AG04450 (cell line): Measurements from ENCODE around the gene NTM. TPM values are rescaled to one million over a fixed set of nuclear protein-coding genes. Genes with fewer than 3 reads are reported as not detected.

Source experiments
- CTCF ChIA-PET: fragments of 300-600, 350-600 bp; formaldehyde crosslinking; extraction: SDS; loops from one replicate; lab custom pipeline; 2022; ENCODE audit warnings: antibody characterized with exemption, inconsistent platforms; lab: Charles Lee
- POLR2A ChIA-PET: fragments of 350-600 bp; formaldehyde crosslinking; extraction: SDS; loops from one replicate; lab custom pipeline; 2021; ENCODE audit warnings: antibody characterized with exemption, inconsistent platforms; lab: Yijun Ruan, JAX
- DNase-seq: peaks from one replicate; pipeline ENCODE4 v3.0.0-alpha.2; 2011; ENCODE audit warnings: low read depth, low spot score
- H3K27ac ChIP-seq: one replicate; pipeline ENCODE4 v1.5.1; 2012; ENCODE audit warnings: low read depth, low read length, control low read depth
- H3K27me3 ChIP-seq: one replicate; pipeline ENCODE4 v1.6.0; 2012; ENCODE audit warnings: low read length; ENCODE audit not compliant: control insufficient read depth, insufficient read depth
- H3K4me3 ChIP-seq: 2 replicates; pipeline ENCODE4 v1.5.1; 2011; ENCODE audit warnings: mild to moderate bottlenecking, low read depth, low read length, control low read depth
- H3K9me3 ChIP-seq: 2 replicates; pipeline ENCODE4 v1.5.1; 2012; ENCODE audit warnings: low read length; ENCODE audit not compliant: control insufficient read depth, insufficient read depth
- polyA plus RNA-seq: library from polyadenylated mRNA; depleted of rRNA; stranded (reverse); fragments of >200 nt; gene quantifications from 2 replicates; pipeline ENCODE4 v1.2.3, GENCODE V29; 2011
- TF ChIP-seq, protein P1 (sequence below): IDR thresholded peaks from 2 replicates; pipeline ENCODE4 v1.5.1; 2011; ENCODE audit warnings: low read depth, low read length, control low read depth, inconsistent platforms

NTM gene
- polyA plus RNA-seq, 1 experiment: 26.9 TPM

DNA sequence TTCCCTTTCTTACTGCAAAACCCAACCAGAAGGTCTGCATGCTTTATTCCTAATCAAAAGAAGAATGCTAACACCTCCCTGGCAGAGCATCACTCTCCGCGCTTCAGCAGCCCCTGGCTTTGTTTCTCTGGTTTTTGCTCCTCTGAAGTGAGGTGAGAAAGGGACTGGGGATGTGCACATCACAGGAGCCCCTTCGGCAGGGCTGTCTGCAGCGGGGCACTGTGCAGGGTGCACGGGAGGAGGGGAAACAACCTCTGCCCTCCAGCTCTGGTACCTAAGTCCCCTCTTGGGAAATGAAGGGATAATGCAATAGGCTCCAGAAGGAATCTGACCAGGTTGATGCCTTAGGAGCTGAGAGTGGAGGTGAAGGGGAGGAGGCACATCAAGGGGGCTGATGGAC, 312.7 kb downstream of the NTM start:
- Histone ChIP-seq H3K9me3 (no peaks in the 10 kb centered on the region; the same call in 1 of the 2 replicates), H3K27me3 (peaks cover 17% of the 10 kb centered on the region), H3K4me3 (no peak overlapping the region), H3K27ac (no peak overlapping the region)
- DNase-seq: no peak
- TF ChIP-seq, protein P1, sequence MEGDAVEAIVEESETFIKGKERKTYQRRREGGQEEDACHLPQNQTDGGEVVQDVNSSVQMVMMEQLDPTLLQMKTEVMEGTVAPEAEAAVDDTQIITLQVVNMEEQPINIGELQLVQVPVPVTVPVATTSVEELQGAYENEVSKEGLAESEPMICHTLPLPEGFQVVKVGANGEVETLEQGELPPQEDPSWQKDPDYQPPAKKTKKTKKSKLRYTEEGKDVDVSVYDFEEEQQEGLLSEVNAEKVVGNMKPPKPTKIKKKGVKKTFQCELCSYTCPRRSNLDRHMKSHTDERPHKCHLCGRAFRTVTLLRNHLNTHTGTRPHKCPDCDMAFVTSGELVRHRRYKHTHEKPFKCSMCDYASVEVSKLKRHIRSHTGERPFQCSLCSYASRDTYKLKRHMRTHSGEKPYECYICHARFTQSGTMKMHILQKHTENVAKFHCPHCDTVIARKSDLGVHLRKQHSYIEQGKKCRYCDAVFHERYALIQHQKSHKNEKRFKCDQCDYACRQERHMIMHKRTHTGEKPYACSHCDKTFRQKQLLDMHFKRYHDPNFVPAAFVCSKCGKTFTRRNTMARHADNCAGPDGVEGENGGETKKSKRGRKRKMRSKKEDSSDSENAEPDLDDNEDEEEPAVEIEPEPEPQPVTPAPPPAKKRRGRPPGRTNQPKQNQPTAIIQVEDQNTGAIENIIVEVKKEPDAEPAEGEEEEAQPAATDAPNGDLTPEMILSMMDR: no peak
- ChIA-PET CTCF (interaction anchor here (1.7 to 4.0 kb wide), 3 partner anchors 9 to 12 kb away, joined by 5 to 39 read pairs (median 16); no protein-coding TSS in a partner anchor), POLR2A (no interaction called here)

- no peak for DNase-seq
Observed at GRCh38 chr11:131683666-131684065, 313.3 kb downstream of the NTM start.

DNA sequence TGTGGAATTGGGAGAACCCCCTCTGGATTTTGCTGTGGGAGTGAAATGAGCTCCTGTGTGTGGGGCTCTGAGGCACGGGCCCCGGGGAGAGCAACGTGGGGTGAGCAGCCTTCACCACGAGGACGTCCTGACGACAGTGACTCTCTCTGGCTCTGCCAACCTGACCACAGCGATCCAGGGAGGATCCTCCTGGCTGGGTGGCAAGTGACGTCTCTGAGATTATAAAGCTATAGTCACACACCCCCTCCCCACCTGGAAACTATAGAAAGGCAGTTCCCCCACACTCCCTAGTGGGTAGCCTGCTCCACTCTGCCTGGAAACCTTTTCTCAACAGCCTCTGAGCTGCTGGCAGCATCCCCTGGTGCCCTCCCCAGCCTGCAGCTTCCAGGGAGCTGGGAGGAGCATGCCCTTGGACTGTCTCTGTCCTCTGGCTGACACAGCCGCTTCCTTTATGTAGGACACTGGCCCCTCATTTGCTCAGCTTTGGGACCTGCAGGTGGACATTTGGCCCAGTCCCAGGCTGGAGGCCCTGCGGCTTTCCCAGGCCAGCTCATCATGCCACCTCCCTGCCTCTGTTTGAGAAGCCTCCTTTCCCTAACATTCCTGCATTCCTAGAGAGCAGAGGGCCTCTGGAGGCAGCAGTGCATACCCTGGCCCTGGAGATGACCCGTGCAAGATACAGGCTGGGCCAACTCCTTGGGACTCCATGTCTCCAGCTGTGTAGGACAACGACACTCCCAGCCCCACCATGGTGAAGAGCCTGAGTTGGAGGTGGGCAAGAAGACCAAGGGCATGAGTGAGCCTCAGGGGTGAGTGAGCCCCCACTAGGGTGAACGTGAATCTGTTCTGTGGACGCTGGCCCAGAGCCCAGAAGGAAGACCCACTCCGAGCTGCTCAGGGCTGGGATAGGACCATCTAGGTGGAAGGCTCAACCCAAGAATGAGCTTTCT, 314.0 kb downstream of the NTM start:
- Histone ChIP-seq H3K4me3 (no peak overlapping the region), H3K27ac (no peak overlapping the region), H3K27me3 (peaks cover 17% of the 10 kb centered on the region), H3K9me3 (no peaks in the 10 kb centered on the region; the same call in 1 of the 2 replicates)
- POLR2A ChIA-PET: no interaction called here
- CTCF ChIA-PET: interaction anchor here (1.4 to 4.0 kb wide), 3 partner anchors 10 to 442 kb away, joined by 5 to 39 read pairs (median 17); no protein-coding TSS in a partner anchor
- TF ChIP-seq, protein P1: no peak
- no peak for DNase-seq

More at GRCh38 chr11:131683666-131684065, 313.3 kb downstream of the NTM start:
- TF ChIP-seq, protein P1: no peak
- H3K9me3 ChIP-seq: no peaks in the 10 kb centered on the region; the same call in 1 of the 2 replicates
- no peak overlapping the region for H3K27ac ChIP-seq
- CTCF ChIA-PET: interaction anchor here (1.4 to 4.0 kb wide), 4 partner anchors 8 to 443 kb away, joined by 5 to 39 read pairs (median 11); no protein-coding TSS in a partner anchor
- POLR2A ChIA-PET: no interaction called here
- H3K4me3 ChIP-seq: no peak overlapping the region
- H3K27me3 ChIP-seq: peaks cover 17% of the 10 kb centered on the region

- DNase-seq: no peak
- Histone ChIP-seq H3K4me3 (no peak overlapping the region), H3K27me3 (peaks cover 17% of the 10 kb centered on the region), H3K27ac (no peak overlapping the region), H3K9me3 (no peaks in the 10 kb centered on the region; the same call in 1 of the 2 replicates)
- TF ChIP-seq, protein P1: no peak
- POLR2A ChIA-PET: no interaction called here
- CTCF ChIA-PET: interaction anchor here (0.6 to 4.0 kb wide), 4 partner anchors 10 to 1149 kb away, joined by 3 to 39 read pairs (median 8); no protein-coding TSS in a partner anchor
Observed at GRCh38 chr11:131685206-131685605, 314.8 kb downstream of the NTM start.
